ENCODE measurements around the gene ZSWIM4.

The ZSWIM4 gene

GRCh38 chr19:13860679-13861391 lies 65.6 kb downstream of the ZSWIM4 start:
- TF ChIP-seq, protein P1, sequence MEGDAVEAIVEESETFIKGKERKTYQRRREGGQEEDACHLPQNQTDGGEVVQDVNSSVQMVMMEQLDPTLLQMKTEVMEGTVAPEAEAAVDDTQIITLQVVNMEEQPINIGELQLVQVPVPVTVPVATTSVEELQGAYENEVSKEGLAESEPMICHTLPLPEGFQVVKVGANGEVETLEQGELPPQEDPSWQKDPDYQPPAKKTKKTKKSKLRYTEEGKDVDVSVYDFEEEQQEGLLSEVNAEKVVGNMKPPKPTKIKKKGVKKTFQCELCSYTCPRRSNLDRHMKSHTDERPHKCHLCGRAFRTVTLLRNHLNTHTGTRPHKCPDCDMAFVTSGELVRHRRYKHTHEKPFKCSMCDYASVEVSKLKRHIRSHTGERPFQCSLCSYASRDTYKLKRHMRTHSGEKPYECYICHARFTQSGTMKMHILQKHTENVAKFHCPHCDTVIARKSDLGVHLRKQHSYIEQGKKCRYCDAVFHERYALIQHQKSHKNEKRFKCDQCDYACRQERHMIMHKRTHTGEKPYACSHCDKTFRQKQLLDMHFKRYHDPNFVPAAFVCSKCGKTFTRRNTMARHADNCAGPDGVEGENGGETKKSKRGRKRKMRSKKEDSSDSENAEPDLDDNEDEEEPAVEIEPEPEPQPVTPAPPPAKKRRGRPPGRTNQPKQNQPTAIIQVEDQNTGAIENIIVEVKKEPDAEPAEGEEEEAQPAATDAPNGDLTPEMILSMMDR (IDR thresholded peaks at IDR 0.05; ENCODE audit: insufficient read depth, missing control alignments) = no peak
- FAIRE-seq = no peak
- no peak for DNase-seq (ENCODE audit: insufficient read length, low spot score)

DNA sequence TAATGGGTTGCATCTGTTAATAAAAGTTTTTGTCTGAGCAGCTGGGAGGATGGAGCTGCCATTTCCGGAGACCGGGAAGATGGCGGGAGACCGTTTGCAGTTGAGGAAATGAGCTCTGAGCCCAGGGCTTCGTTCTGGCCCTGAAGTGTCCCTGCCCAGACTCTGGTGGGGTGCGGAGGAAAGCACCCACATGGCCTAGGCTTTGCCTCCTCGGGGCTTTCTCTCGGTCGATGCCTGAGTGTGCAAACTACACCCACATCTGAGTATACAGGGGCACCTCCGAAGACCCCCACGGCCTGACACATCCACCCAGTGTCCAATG lies 66.1 kb downstream of the ZSWIM4 start:
- no peak for DNase-seq (ENCODE audit: insufficient read length, low spot score)
- no peak for FAIRE-seq

DNA sequence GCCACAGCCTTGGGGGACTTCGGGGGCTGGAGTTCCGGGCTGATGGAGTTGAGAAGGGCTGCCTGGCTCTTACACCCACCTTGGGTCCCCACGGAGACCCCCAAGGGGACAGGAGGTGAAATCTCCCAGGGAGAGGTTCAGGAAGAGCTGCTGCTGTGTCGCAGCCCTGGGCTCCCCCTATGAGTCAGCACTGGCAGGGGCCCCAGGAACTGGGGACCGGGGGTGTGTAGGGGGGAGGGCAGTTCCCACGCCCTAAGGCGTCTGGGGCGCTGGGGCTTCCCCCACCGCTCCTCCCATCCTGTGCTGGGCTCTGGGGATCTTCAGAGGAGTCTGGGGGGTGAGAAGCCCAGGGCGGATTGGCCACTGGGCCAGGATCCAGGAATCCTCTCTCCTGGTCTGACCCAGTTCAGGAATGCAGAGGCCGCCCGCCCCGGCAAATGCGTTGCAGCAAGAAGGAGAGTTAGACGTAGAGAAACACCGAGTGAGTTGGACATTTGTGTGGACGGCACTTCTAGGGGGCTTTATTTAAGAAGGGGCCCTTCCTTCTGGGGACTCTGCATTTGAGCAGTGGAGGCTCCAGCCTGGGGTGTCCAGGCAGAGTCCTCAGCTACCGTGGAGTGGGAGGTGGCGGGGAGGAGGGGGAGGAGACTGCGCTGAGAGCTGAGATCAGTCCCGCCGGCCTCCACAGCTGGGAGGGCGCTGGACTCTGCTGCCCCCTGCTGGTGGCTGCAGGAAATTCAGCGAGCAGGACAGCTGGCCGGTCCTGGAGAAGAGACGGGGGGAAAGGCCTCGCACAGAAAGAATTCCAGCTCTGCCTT lies 66.7 kb downstream of the ZSWIM4 start:
- TF ChIP-seq, protein P1 (IDR thresholded peaks at IDR 0.05; ENCODE audit: insufficient read depth, missing control alignments) = peak; percentile 83
- DNase-seq (ENCODE audit: insufficient read length, low spot score) (peak; percentile 93), FAIRE-seq (no peak)

More for the DNA sequence above, 66.1 kb downstream of the ZSWIM4 start:
- TF ChIP-seq, protein P1 (IDR thresholded peaks at IDR 0.05; ENCODE audit: insufficient read depth, missing control alignments) = no peak

- FAIRE-seq (no peak), DNase-seq (ENCODE audit: insufficient read length, low spot score) (no peak)
- TF ChIP-seq, protein P1 (IDR thresholded peaks at IDR 0.05; ENCODE audit: insufficient read depth, missing control alignments) = no peak
Observed at GRCh38 chr19:13864046-13864666, 68.9 kb downstream of the ZSWIM4 start.

DNA sequence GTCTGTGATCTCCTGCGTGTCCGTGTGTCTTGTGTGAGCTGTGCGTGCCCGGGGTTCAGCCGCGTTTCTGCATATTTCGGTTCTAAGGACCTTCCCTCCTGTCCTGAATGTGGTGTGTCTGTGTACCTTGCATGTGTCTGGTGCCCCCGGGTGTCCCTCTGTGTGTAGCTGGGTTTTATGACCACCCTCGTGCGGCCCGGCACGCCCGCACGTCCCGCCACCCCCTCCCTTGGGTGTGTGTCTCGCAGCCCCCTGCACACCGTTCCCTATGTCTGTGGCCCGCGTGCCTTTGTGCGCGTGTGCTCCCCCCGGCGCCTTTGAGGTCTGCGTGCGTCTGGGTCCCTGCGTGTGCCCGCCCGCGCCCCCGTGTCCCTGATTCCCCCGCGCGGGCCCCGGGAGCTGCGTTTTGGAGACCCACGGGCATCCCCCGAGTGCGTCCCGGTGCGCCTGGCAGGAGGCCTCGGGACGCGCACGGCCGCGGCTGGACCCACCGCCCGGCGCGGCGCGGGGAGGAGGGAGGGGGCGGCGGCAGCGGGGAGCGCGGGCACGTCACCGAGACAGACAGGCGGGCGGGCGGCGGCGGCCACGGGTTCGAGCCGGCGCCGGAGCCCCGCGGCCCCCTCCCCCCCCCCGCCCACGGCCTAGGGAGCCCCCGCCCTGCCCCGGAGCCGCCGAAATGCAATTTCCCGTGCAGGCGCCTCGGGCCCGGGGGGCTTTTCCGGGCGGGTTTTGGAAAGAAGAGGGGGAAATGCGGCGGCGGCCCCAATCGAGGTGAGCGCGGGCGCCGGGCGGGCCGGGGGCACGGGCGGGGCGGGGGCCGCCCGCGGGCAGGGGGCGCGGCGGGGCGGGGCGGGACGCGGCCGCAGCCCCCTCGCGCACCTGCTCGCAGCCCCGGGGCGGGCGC lies 69.7 kb downstream of the ZSWIM4 start:
- TF ChIP-seq, protein P1 (IDR thresholded peaks at IDR 0.05; ENCODE audit: insufficient read depth, missing control alignments) = no peak
- DNase-seq (ENCODE audit: insufficient read length, low spot score) (no peak), FAIRE-seq (no peak)

DNA sequence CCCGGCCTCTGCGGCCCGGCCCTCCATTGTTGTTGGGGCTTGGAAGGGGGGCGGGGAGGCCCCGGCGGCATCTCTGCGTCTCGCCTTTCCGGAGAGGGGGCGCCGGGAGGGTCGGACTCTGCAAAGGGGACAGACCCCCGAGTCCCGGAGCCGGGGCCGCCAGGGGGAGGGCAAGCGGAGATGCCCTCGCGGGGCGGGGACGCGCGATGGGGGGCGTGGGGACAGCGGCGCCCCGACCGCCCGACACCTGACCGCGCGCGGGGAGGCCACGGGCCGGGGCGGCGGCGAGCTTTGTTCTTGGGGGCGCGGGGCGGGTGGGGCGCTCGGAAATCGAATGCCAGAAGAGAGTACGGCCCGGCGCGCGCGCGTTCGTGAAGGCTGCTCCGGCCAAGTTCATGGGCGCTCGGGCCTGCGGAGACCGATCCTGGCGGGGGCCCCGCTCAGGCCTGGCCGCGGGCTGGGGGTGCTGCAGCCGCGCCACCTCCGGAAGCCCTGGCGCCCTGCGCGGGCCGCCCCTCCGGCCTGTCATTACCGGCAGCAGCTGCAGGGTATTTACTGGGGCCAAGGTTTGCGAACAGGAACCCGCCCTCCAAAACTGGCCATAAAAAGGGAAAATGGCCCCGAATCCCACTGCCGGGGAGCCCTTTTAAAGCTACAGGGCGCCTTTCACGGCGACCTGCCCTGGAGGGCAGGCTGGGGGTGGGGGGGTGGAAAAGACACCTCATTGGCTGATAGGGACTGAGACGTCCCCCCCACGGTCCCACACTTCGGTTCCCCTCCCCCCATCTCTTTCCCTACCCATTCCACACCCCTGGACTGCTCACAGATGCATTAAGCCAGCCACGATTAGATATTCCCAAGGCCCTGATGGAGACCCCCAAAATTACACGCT lies 70.6 kb downstream of the ZSWIM4 start:
- FAIRE-seq (no peak), DNase-seq (ENCODE audit: insufficient read length, low spot score) (peak; percentile 65)

More for the DNA sequence above, 70.6 kb downstream of the ZSWIM4 start:
- TF ChIP-seq, protein P1 (IDR thresholded peaks at IDR 0.05; ENCODE audit: insufficient read depth, missing control alignments) = no peak
